OCI-LY1 (cell line): Measurements from ENCODE around the gene DNAJC6.

Source experiments
- H2AFZ ChIP-seq: fragments of 200-600 bp; sonication (generic), shearing (Covaris generic); 2 replicates; pipeline ENCODE4 v1.6.0; 2014; ENCODE audit warnings: antibody characterized with exemption, mild to moderate bottlenecking, low read length
- H3F3A ChIP-seq: fragments of 200-600 bp; sonication (generic), shearing (Covaris generic); 2 replicates; pipeline ENCODE4 v1.6.0; 2014; ENCODE audit warnings: mild to moderate bottlenecking, antibody characterized with exemption, low read length, moderate library complexity; ENCODE audit not compliant: insufficient read depth
- H3K27ac ChIP-seq: fragments of 200-600 bp; sonication (generic); 2 replicates; pipeline ENCODE4 v1.5.1; 2014; ENCODE audit warnings: low read length, mixed run types, mild to moderate bottlenecking, low read depth; ENCODE audit not compliant: poor library complexity, severe bottlenecking
- H3K27me3 ChIP-seq: fragments of 200-600 bp; sonication (generic); 2 replicates; pipeline ENCODE4 v1.6.0; 2014; ENCODE audit warnings: antibody characterized with exemption, mild to moderate bottlenecking, low read length, moderate library complexity; ENCODE audit not compliant: insufficient read depth
- H3K36me3 ChIP-seq: fragments of 200-600 bp; sonication (generic); 2 replicates; pipeline ENCODE4 v1.6.1; 2014; ENCODE audit warnings: mild to moderate bottlenecking, antibody characterized with exemption, low read length, moderate library complexity, mixed read lengths; ENCODE audit not compliant: insufficient read depth
- H3K4me1 ChIP-seq: fragments of 200-600 bp; sonication (generic); 2 replicates; pipeline ENCODE4 v1.5.1; 2014; ENCODE audit warnings: mild to moderate bottlenecking, low read length, moderate library complexity; ENCODE audit not compliant: insufficient read depth, severe bottlenecking
- H3K4me2 ChIP-seq: fragments of 200-600 bp; sonication (generic), shearing (Covaris generic); 2 replicates; pipeline ENCODE4 v1.6.1; 2014; ENCODE audit warnings: low read length
- H3K4me3 ChIP-seq: fragments of 200-600 bp; sonication (generic); 2 replicates; pipeline ENCODE4 v1.5.1; 2014; ENCODE audit warnings: low read length, low read depth, mild to moderate bottlenecking, mixed read lengths; ENCODE audit not compliant: poor library complexity, severe bottlenecking
- H3K79me2 ChIP-seq: fragments of 200-600 bp; shearing (Covaris generic); 2 replicates; pipeline ENCODE4 v1.6.1; 2016; ENCODE audit warnings: mixed run types, low read length, mixed read lengths; ENCODE audit not compliant: insufficient read depth
- H3K9ac ChIP-seq: fragments of 200-600 bp; sonication (generic), shearing (Covaris generic); 2 replicates; pipeline ENCODE4 v1.6.1; 2014; ENCODE audit warnings: mild to moderate bottlenecking, low read length, mixed read lengths
- H3K9me2 ChIP-seq: fragments of 200-600 bp; sonication (generic), shearing (Covaris generic); 2 replicates; pipeline ENCODE4 v1.6.1; 2014; ENCODE audit warnings: low read depth, mild to moderate bottlenecking, low read length, mixed read lengths
- H3K9me3 ChIP-seq: fragments of 200-600 bp; shearing (Covaris generic); 2 replicates; pipeline ENCODE4 v1.6.1; 2014; ENCODE audit warnings: low read length, mixed read lengths
- H4K20me1 ChIP-seq: fragments of 200-600 bp; sonication (generic), shearing (Covaris generic); 2 replicates; pipeline ENCODE4 v1.6.0; 2016; ENCODE audit warnings: mild to moderate bottlenecking, low read length; ENCODE audit not compliant: insufficient read depth
- CTCF ChIP-seq: fragments of 200-600 bp; sonication (generic), shearing (Covaris generic); IDR thresholded peaks from 2 replicates; pipeline ENCODE4 v1.5.1; 2017; ENCODE audit warnings: mild to moderate bottlenecking, antibody characterized with exemption, low read length, moderate library complexity, mixed read lengths
- EZH2 ChIP-seq: fragments of 200-600 bp; sonication (generic), shearing (Covaris generic); IDR thresholded peaks from 2 replicates; pipeline ENCODE4 v1.8.0; 2017; ENCODE audit warnings: borderline replicate concordance, mixed run types, mild to moderate bottlenecking, antibody characterized with exemption, low read length, moderate library complexity, mixed read lengths

The DNAJC6 gene

GRCh38 chr1:65292861-65293593 is 16.3 kb upstream of the DNAJC6 start:
- Histone ChIP-seq H3K4me1 (no peaks in the 10 kb centered on the region), H3K27ac (no peak overlapping the region), H3K9me2 (no peaks in the 10 kb centered on the region), H3K4me3 (no peak overlapping the region), H3K9ac (no peak overlapping the region), H3K4me2 (no peak overlapping the region), H3K9me3 (no peaks in the 10 kb centered on the region), H4K20me1 (no peaks in the 10 kb centered on the region), H3F3A (no peaks in the 10 kb centered on the region), H3K79me2 (no peaks in the 10 kb centered on the region), H3K27me3 (no peaks in the 10 kb centered on the region), H2AFZ (no peak overlapping the region), H3K36me3 (no peaks in the 10 kb centered on the region)
- TF ChIP-seq CTCF (no peak), EZH2 (no peak)

- H3F3A ChIP-seq = no peaks in the 10 kb centered on the region
- H3K9me2 ChIP-seq = no peaks in the 10 kb centered on the region
- H2AFZ ChIP-seq = no peak overlapping the region
- no peak overlapping the region for H3K27ac ChIP-seq
- no peak overlapping the region for H3K4me2 ChIP-seq
- no peaks in the 10 kb centered on the region for H3K9me3 ChIP-seq
- TF ChIP-seq CTCF (no peak), EZH2 (no peak)
- no peaks in the 10 kb centered on the region for H3K4me1 ChIP-seq
- no peak overlapping the region for H3K9ac ChIP-seq
- no peaks in the 10 kb centered on the region for H3K36me3 ChIP-seq
- H3K79me2 ChIP-seq = no peaks in the 10 kb centered on the region
- H3K4me3 ChIP-seq = no peak overlapping the region
- H3K27me3 ChIP-seq = no peaks in the 10 kb centered on the region
- H4K20me1 ChIP-seq = no peaks in the 10 kb centered on the region
Measured at GRCh38 chr1:65297706-65298105, 11.6 kb upstream of the DNAJC6 start.

- Histone ChIP-seq H4K20me1 (no peaks in the 10 kb centered on the region), H3K9me3 (no peaks in the 10 kb centered on the region), H3K9ac (no peak overlapping the region), H2AFZ (no peak overlapping the region), H3F3A (no peaks in the 10 kb centered on the region), H3K27ac (no peak overlapping the region), H3K4me1 (no peaks in the 10 kb centered on the region), H3K36me3 (no peaks in the 10 kb centered on the region), H3K79me2 (no peaks in the 10 kb centered on the region), H3K27me3 (no peaks in the 10 kb centered on the region), H3K4me3 (no peak overlapping the region), H3K9me2 (no peaks in the 10 kb centered on the region), H3K4me2 (no peak overlapping the region)
- TF ChIP-seq CTCF = no peak
- TF ChIP-seq EZH2 = no peak
Measured at GRCh38 chr1:65299328-65299727, 10.0 kb upstream of the DNAJC6 start.
